ENCODE data around the gene DPH2. TPM values are rescaled to one million over a fixed set of nuclear protein-coding genes. Genes with fewer than 3 reads are reported as not detected.

Gene DPH2, protein sequence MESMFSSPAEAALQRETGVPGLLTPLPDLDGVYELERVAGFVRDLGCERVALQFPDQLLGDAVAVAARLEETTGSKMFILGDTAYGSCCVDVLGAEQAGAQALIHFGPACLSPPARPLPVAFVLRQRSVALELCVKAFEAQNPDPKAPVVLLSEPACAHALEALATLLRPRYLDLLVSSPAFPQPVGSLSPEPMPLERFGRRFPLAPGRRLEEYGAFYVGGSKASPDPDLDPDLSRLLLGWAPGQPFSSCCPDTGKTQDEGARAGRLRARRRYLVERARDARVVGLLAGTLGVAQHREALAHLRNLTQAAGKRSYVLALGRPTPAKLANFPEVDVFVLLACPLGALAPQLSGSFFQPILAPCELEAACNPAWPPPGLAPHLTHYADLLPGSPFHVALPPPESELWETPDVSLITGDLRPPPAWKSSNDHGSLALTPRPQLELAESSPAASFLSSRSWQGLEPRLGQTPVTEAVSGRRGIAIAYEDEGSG
- total RNA-seq (2014; rRNA removed; shearing (Covaris generic)), result 28.5 and 44.1 TPM in 2 replicates

DNA sequence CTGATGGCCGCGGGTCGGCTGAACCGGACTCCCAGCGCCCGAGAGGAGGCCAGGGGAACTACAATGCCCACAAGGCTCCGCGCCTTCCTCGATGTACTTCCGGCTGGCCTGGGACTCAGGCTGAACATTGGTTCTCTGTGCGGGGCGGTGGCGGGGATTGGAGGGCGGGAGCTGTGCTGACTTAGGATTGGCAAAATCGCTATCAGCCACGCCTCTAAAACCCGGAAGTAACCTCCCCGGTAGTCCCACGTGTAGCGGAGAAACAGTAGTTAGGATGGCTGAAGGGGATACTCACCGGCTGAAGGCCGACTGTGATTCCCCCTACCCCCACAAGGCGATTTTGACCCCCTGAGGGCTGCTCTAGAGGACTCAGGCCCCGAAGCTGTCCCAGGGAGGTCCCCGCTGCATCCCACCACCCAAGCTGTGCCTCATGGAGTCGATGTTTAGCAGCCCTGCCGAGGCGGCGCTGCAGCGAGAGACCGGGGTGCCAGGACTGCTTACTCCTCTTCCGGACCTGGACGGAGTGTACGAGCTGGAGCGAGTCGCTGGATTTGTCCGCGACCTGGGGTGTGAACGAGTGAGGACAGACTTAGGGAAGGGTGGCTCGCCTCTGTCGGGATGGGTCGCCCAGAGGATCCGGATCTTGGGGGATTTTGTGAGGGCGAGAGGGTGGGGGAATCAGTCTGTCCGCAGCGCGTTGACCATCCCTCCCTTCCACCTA is at the start of gene DPH2:
Gene DPH2, plus strand, starts transcription at position 265 of the 721 bp plus-strand sequence. Its CDS starts 166 bp downstream, at position 431.
- peak; percentile 98 for DNase-seq (ENCODE audit: low spot score)

DNA sequence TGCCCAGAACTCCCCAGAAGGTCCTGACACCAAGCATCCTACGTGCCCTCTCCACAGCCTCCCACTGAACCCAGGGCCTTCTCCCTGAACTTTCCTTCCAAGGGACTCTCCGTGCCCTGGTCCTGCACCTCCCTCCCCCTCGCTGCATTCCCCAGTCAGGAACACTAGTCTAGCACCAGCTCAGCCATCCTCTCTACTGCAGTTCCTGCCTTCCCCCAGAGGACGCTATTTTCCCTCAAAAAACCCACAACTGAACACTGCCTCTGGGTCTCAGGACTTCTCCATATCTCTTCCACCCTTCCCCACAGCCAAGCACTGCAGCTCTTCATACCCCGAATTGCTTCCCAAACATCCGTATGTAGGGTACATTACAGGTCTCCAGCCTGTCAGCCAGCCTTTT is 48.8 kb upstream of the DPH2 start:
- no peak for DNase-seq (ENCODE audit: low spot score)

DNA sequence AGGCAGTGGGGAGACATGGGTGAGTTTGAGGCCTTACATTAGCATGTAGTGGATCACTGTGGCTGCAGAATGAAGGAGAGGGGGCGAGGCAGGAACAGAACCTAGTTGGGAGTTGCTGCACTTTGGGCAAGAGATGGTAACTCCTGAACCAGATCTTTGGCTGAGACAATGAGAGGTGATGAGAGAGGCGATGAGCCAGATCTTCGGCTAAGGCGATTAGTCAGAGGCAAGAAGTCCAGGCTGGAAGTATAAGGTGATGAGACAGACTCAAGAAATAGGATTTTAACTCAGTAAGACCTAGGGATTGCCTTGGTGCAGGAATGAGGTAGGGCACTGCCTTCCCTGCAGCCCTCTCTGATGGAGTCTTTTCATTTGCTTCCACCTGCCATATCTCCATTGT is 45.3 kb upstream of the DPH2 start:
- DNase-seq (ENCODE audit: low spot score), result no peak

DNA sequence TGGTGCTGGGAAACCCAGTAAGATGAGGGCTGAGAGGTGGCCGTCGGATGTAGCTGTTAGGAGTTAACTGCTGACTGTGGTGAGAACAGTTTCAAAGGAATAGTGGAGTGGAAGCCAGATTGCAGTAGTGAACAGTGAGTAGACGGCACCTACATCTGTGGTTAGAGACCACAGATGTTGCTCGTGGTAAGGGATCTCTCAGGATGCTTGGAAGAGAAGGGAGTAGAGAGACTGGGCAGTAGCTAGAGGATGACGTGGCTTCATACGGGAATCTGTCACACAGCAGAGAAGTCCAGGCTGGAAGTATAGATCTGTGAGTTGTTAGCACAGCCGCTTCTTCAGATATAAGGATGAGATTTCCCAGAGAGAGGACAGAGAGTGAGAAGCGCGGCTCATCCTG is 44.0 kb upstream of the DPH2 start:
- DNase-seq (ENCODE audit: low spot score), result no peak

DNA sequence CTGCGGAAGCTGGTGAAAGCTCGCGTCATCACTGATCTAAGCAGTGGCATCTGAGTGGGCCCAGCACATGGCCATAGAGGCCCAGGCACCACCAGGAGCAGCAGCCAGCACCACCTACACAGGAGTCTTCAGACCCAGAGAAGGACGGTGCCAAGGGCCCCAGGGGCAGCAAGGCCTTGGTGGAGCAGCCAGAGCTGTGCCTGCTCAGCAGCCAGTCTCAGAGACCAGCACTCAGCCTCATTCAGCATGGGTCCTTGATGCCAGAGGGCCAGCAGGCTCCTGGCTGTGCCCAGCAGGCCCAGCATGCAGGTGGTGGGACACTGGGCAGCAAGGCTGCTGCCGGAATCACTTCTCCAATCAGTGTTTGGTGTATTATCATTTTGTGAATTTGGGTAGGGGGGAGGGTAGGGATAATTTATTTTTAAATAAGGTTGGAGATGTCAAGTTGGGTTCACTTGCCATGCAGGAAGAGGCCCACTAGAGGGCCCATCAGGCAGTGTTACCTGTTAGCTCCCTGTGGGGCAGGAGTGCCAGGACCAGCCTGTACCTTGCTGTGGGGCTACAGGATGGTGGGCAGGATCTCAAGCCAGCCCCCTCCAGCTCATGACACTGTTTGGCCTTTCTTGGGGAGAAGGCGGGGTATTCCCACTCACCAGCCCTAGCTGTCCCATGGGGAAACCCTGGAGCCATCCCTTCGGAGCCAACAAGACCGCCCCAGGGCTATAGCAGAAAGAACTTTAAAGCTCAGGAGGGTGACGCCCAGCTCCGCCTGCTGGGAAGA is 39.5 kb upstream of the DPH2 start:
- no peak for DNase-seq (ENCODE audit: low spot score)

DNA sequence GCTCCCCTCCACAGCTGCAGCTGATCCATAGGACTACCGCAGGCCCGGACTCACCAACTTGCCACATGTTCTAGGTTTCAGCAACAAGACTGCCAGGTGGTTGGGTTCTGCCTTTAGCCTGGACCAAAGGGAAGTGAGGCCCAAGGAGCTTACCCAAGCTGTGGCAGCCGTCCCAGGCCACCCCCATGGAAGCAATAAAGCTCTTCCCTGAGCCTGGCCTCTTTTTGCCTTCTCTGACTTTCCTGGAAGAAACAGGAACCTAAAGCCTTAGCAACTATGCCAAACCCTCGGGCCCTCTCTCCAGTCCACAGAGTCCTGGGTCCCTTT is 38.9 kb upstream of the DPH2 start:
- no peak for DNase-seq (ENCODE audit: low spot score)

DNA sequence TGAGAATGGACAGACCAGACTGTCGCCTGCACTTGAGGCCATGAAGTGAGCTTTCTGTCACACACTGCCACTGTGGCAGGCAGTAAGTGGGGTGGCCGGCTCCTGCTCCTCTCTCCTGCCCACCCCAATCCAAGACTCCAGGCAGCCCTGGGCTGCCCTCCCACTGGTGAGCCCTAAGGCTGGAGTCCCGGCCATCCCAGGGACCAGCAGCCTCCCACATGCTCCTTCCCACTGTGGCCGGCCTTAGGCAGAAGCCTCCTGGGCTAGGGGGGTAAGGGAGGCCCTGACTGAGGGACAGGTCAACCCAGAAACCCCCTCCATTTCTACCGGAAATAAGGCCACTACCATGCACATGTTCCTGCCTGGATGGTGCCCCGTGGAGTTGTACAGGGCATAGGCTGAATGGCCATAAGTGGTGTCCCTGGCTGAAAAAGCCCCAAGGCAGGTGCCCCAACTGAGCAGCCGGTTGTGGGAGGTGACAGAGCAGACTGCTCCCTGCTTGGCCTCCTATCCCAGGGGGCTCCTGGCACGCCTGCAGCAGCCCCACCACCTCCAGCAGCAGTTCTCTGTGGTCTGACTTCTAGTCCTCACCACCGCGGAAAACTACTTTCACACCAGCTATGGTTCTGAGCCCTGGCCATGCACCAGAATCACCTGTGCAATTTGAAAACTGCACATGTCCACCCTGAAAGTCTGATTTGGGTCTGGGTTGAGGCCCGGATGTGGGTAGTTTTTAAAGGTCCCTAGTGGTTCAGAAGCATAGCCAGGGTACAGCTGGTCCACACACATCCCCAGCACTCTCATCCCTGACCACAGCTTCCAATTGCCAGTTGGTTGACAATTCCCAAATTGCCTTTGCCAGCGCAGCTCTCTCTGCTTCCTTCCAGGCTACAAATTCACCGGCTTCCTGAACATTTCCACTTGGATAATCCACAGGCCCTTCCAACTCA is 37.8 kb upstream of the DPH2 start:
- no peak for DNase-seq (ENCODE audit: low spot score)

DNA sequence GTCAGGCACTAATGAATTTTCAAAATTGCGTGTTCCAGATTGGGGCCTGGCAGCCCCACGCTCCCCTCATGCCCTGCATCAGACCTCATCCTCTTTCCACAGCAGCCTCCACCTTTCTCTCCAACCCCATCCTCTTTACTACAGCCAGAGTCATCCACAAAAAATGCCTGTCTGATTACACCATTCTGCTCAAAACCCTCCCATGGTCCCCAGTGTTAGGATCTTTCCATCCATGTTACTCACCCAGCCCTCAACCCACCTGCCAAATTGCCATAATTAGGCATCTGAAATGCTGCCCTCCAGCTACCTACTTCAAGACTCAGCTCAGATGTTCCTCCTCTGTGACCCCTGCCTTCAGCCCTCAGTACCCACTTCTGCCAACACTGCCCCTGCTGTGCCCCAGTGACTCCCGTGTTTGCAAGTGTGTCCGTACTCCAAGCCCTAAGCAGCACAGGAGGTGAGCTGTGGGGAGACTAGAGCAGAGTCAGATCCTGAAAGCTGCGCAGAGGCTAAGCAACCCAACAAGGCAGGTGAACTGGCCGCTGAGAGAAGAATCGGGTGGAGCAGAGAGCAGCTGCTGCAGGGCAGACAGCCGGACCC is 36.9 kb upstream of the DPH2 start:
- no peak for DNase-seq (ENCODE audit: low spot score)

DNA sequence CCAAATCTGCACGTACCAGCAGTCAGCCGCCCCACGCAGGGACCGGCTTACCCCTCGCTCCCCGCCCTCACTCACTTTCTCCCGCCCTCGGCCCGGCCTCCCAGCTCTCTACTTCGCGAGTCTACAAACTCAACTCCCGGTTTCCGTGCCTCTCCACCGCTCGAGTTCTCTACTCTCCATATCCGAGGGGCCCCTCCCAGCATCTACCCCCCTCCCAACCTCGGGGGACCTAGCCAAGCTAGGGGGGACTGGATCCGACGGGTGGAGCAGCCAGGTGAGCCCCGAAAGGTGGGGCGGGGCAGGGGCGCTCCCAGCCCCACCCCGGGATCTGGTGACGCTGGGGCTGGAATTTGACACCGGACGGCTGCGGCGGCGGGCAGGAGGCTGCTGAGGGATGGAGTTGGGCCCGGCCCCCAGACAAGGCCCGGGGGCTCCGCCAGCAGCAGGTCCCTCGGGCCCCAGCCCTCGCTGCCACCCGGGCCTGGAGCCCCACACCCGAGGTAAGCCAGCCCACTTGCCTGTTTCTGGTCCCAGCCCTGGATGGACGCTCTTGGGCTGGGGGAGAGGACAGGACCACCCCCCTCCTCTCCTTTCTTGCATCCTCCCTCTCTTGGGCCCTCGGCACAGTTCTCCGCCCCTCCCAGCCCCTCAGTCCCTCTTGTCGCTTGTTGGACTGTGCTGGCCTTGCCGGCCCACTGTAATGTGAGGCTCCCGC is 36.3 kb upstream of the DPH2 start, which contains the start of gene ARTN:
Gene ARTN, plus strand, starts transcription at position 416 of the 715 bp plus-strand sequence. CDS start 1,856 bp downstream, outside the sequence.
- DNase-seq (ENCODE audit: low spot score), result no peak

DNA sequence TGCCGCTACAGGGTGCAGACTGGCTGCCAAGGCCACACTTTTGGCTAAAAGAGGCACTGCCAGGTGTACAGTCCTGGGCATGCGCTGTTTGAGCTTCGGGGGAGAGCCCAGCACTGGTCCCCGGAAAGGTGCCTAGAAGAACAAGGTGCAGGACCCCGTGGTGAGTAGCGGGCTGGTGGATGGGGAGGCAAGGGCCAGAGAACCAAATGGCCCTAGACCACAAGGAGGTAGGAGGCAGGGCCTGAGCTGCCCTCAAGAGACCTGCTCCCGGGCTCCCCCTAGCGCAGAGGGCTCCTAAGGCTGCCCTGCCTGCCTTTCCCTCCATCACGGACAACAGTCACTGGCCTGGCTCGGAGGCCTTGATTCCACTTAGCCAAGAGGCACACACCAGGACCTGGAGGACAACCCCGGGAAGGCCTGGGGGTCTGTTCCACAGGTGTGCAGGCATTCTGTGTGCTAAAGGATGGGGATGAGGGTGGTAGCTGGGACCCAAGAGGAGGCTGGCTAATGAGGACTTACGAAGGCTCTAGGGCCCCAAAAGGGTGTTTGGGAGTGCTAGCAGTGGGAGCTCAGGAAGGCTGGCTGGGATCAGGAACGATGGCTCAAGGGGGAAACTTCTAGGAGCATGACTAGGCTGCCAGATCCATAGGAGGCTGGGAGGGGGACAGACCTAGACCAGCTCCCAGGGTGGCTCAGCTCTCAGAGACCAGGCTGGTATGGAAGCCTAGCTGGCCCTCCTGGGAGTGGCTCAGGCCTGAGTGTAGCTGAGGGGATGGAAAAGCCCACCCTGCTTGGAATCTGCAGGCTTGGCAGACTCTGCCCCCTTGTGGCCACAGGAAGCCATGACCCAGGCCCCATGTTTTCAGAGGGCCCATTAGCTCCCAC is 35.5 kb upstream of the DPH2 start:
- peak; percentile 61 for DNase-seq (ENCODE audit: low spot score)

DNA sequence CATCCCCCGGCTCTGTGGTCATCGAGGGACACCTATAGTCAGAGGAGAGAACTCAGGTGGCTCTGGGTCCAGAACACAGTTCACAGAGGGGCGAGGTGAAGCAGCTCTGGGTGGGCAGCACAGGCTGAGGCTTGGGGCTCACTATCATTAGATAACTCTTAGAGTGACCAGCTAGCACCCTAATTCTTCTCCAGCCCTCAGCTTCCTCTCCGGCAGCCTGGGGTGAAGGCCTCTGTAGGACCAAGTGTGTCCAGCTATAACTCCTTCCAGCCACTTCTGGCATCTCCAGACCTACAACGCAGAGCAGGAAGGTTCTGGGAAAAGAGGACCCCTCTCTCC is 34.9 kb upstream of the DPH2 start:
- DNase-seq (ENCODE audit: low spot score), result no peak

DNA sequence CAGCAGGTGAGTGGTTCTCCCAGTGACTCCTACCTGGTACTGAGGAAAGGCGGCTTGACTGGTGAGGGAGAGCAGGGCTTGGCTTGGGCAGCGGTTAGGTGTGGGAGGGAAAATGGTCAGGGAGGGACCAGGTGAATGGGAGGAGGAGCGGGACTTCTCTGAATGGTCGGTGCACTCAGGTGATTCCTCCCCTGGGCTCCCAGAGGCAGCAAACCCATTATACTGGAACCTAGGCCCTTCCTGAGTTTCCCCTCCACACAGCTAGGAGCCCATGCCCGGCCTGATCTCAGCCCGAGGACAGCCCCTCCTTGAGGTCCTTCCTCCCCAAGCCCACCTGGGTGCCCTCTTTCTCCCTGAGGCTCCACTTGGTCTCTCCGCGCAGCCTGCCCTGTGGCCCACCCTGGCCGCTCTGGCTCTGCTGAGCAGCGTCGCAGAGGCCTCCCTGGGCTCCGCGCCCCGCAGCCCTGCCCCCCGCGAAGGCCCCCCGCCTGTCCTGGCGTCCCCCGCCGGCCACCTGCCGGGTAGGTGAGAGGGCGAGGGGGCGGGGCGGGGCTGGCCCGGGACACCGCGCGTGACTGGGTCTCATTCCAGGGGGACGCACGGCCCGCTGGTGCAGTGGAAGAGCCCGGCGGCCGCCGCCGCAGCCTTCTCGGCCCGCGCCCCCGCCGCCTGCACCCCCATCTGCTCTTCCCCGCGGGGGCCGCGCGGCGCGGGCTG is 33.9 kb upstream of the DPH2 start:
- no peak for DNase-seq (ENCODE audit: low spot score)

DNA sequence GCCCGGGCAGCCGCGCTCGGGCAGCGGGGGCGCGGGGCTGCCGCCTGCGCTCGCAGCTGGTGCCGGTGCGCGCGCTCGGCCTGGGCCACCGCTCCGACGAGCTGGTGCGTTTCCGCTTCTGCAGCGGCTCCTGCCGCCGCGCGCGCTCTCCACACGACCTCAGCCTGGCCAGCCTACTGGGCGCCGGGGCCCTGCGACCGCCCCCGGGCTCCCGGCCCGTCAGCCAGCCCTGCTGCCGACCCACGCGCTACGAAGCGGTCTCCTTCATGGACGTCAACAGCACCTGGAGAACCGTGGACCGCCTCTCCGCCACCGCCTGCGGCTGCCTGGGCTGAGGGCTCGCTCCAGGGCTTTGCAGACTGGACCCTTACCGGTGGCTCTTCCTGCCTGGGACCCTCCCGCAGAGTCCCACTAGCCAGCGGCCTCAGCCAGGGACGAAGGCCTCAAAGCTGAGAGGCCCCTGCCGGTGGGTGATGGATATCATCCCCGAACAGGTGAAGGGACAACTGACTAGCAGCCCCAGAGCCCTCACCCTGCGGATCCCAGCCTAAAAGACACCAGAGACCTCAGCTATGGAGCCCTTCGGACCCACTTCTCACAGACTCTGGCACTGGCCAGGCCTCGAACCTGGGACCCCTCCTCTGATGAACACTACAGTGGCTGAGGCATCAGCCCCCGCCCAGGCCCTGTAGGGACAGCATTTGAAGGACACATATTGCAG is 33.2 kb upstream of the DPH2 start:
- DNase-seq (ENCODE audit: low spot score), result no peak

DNA sequence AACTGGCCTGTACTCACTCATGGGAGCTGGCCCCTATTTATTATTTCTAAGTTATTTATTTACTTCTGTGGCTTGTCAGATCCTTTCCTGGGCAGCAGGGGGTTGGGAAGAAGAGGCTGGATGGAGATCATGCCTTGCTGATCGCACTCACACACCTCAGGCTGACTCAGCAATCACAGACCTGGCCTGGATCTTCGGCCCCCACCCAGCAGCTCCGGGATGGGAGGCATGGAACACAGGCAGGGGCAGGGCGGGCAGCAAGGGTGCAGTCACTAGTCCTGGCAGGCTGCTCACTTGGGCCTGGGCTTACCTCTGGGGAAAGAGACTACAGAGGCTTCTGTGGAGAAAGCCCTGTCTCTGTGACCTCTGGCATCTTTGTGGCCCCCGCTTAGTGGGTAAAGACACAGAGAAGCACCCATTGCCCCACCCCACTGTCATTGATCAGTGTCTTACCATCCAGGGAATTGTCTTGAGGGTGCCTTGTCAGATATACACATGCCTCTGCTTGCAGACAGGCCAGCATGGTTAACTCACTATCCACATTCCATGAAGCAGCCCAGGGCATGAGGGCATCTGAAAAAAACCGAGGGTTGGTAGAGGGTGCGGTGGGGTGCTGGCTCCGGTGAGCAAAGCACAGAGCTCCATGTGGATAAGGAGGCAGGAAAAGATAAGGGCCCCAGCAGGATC is 32.5 kb upstream of the DPH2 start:
- no peak for DNase-seq (ENCODE audit: low spot score)

DNA sequence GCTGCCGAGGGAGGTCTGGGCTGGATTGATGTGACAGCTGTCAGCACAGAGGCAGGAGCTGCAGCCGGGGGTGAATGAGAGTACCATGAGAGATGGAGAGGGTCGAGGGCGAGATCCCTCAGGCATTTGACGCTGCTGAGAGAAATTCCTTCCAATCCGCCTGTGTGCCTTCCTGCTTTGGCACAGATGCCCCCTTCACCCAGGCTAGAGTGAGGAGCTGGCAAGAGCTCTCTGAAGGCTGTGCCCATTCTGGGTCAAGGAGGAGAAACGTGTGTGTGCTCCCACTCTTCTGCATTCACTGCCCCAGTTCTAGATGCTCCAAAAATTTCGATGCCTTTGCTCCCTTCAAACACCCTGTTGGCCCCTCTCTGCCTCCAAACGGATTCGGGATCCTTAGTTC is 31.4 kb upstream of the DPH2 start:
- DNase-seq (ENCODE audit: low spot score), result no peak

DNA sequence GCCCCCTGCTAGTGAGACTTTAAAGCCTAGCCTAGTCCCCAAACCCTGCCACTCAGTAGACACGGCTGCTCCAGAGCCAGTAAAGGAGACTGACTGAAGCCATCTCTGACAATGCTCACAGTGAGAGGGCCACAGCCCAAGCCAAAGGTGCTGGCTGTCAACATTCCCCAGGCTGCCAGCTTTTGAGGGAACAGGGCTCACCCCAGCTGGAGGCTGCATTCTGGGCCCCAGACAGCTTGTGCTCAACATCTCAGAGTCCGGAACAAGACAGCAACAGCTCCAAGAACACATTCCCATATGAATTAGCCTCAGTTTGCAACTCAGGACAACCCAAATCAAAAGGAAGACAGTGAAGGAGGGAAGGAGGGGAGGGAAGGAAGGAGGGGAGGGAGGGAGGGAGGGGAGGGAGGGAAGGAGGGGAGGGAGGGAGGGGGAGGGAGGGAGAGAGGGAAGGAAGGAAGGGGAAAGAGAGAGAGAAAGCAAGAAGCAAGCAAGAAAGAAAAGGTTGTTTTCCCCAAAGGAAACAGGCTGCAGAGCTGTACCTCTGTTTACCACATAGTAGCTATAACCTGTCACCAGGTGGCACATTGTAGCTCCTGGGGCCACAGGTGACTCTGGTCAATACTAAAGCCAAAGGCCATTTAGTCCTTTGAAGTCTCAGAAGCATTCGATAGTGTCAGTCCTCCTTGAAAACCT is 30.8 kb upstream of the DPH2 start:
- DNase-seq (ENCODE audit: low spot score), result no peak

DNA sequence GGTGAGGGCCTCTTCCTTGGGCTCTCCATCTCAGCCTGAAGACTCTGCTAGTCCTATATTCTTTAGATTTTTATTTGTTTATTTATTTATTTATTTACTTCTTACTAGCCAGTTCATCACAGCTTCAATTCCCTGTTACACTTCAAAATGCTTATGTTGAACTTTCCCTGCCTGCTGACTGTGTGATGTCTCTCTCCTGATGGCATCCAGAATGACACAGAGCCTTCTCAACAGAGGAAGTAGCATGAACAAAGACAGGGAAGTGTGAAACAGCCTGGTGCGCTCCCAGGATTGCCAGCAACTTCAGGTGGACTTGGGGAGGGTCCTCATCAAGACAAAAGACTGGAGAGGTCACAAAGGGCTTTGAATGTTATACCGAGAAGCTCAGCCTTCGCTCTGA is 27.4 kb upstream of the DPH2 start:
- no peak for DNase-seq (ENCODE audit: low spot score)
